ENCODE data around the gene IL5. TPM values are rescaled to one million over a fixed set of nuclear protein-coding genes. Genes with fewer than 3 reads are reported as not detected.

The IL5 gene
- total and polyA plus RNA-seq, 2 donors (not counting 3 experiments of a cell fraction or from before 2014, with no cell fraction given) = not detected

- Histone ChIP-seq H3K27me3 (ENCODE audit: control insufficient read depth in 2 of 2, insufficient read depth in 2 of 2, low read length in 2 of 2) (no peaks in the 10 kb centered on the region), H2AFZ (ENCODE audit: low read depth, low read length) (peak overlapping the region; percentile 33), H3K79me2 (ENCODE audit: control insufficient read depth, insufficient read depth, low read length) (no peaks in the 10 kb centered on the region), H3K4me3 (replicated peaks in 1 of 3; ENCODE audit: insufficient read depth in 1 of 3, low read depth in 1 of 3, low read length in 3 of 3) (peak overlapping the region; percentile 11 to 39 (median 30)), H3K4me2 (ENCODE audit: insufficient read depth, low read length) (peak overlapping the region; percentile 68), H3K27ac (ENCODE audit: insufficient read depth, low read depth, low read length) (peak overlapping the region; percentile 56), H3K9ac (replicated peaks; ENCODE audit: extremely low read depth, insufficient read depth, low read length) (peak overlapping the region; percentile 14), H3K4me1 (ENCODE audit: control insufficient read depth, extremely low read depth, insufficient read depth, low read length) (peaks cover 30% of the 10 kb centered on the region), H3K9me3 (replicated peaks; ENCODE audit: control insufficient read depth, insufficient read depth, low read length) (no peaks in the 10 kb centered on the region), H3K9me1 (replicated peaks; ENCODE audit: control insufficient read depth, extremely low read depth, insufficient read depth, low read length) (no peaks in the 10 kb centered on the region), H4K20me1 (replicated peaks; ENCODE audit: control insufficient read depth, extremely low read depth, insufficient read depth, low read length) (no peaks in the 10 kb centered on the region), H3K36me3 (ENCODE audit: control insufficient read depth in 2 of 2, extremely low read depth in 1 of 2, insufficient read depth in 2 of 2, low read length in 2 of 2) (no peaks in the 10 kb centered on the region)
- FAIRE-seq = no peak
- DNase-seq (ENCODE audit: low read depth, low spot score) = peak; percentile 50
- TF ChIP-seq POLR2AphosphoS5 (IDR thresholded peaks at IDR 0.05; ENCODE audit: insufficient read depth, low read depth, low read length) = peak; percentile 45
- TF ChIP-seq MAX (IDR thresholded peaks at IDR 0.05; ENCODE audit: insufficient read depth, insufficient read length) = no peak
- no peak for TF ChIP-seq JUN (IDR thresholded peaks at IDR 0.05; ENCODE audit: borderline replicate concordance, insufficient read depth, insufficient read length, low read depth)
- TF ChIP-seq GATA2 (IDR thresholded peaks at IDR 0.05; ENCODE audit: insufficient read depth, insufficient read length, low read depth, low read length) = no peak
- TF ChIP-seq MYC (IDR thresholded peaks at IDR 0.05; ENCODE audit: low read depth, low read length) = no peak
- no peak for TF ChIP-seq CTCF (IDR thresholded peaks at IDR 0.05; ENCODE audit: extremely low read depth in 1 of 2, insufficient read depth in 1 of 2, low read depth in 1 of 2, low read length in 2 of 2)
- no peak for TF ChIP-seq FOS (IDR thresholded peaks at IDR 0.05; ENCODE audit: borderline replicate concordance, insufficient read depth, low read length)
- TF ChIP-seq POLR2A (IDR thresholded peaks at IDR 0.05; ENCODE audit: low read depth, low read length) = peak; percentile 50
- TF ChIP-seq EZH2 (IDR thresholded peaks at IDR 0.05; ENCODE audit: borderline replicate concordance, low read depth, low read length, severe bottlenecking) = no peak
- POLR2A ChIA-PET = interaction anchor here (0.5 to 1.6 kb wide), 2 partner anchors 69 to 349 kb away, joined by 3 read pairs; no protein-coding TSS in a partner anchor
- dilution Hi-C loops (cut with MboI; ENCODE audit: extremely low pct_ligation_motif_present, low sequenced_read_pairs) (no loop called here), intact Hi-C loops (cut with micrococcal nuclease) (loop anchor here (1.0 to 10.0 kb wide), 4 partner anchors 26 to 433 kb away; partner anchors contain the start of genes IL3 and SLC22A4)
- BruUV-seq (replicated peaks) = no TSS peak
- CTCF ChIA-PET = interaction anchor here (0.9 to 8.4 kb wide), 7 partner anchors 9 to 324 kb away, joined by 3 to 220 read pairs (median 7); no protein-coding TSS in a partner anchor
Measured at GRCh38 chr5:132495667-132496190, 47.6 kb downstream of the IL5 start.

Data from endothelial cell of umbilical vein (primary cell).